LNCaP clone FGC (cell line): ENCODE results near the gene TNNI3K.

Experiments
- DNase-seq: peaks from one replicate; pipeline ENCODE4 v3.0.0-alpha.2; 2011; ENCODE audit warnings: low read depth
- H3K4me3 ChIP-seq: 2 replicates; pipeline ENCODE4 v1.5.1; 2011; ENCODE audit warnings: mild to moderate bottlenecking, low read depth, low read length, control low read depth
- CTCF ChIP-seq: IDR thresholded peaks from 2 replicates; pipeline ENCODE4 v1.5.1; 2012; ENCODE audit warnings: mild to moderate bottlenecking; ENCODE audit not compliant: control insufficient read depth, insufficient read depth; ENCODE audit errors: extremely low read depth

TNNI3K gene

GRCh38 chr1:74508449-74508848 is 273.3 kb downstream of the TNNI3K start:
- H3K4me3 ChIP-seq = no peak overlapping the region
- DNase-seq = no peak
- no peak for TF ChIP-seq CTCF

DNA sequence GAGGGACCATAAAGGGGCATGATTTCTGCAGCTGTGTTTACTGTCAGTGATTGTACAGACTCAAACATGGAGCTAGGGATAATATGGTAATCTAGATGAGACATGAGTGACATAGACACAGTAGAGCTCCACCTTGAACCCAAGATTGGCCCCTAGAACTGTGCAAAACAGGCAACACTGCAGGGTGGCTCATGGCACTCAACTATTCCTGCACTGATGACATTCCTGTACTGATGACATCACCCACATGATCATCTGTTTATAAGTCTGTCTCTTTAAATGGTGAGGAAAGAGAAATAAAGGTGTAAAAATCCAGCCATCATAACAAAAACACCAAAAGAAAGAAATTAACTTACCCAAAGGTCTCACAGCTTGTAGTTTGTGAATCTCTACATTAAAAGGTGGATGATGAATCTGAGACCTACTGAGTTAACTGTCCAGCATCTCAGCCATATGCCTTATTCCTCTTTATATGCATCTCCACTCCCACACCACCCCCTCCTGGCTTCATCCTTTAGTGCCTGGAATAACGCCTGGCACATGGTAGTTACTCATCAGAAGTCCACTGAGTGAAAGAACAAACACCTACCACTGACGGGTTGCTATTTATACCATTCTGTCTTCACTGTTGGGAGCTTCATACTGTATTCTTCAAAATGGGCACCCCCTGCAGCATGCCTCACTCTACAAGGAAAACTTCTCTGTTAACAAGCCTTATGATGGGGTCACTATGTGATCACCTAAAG is 277.2 kb downstream of the TNNI3K start, which contains the start of gene LRRC53:
Gene LRRC53 (minus strand): TSS at position 442 of the 746 bp plus-strand sequence. CDS start 29,262 bp downstream, outside the sequence.
- no peak within 1 kb of the TSS for H3K4me3 ChIP-seq
- TF ChIP-seq CTCF = no peak
- DNase-seq = no peak

GRCh38 chr1:74513411-74514300 is 278.5 kb downstream of the TNNI3K start:
- H3K4me3 ChIP-seq = no peak overlapping the region
- no peak for TF ChIP-seq CTCF
- DNase-seq = no peak

- no peak for TF ChIP-seq CTCF
- DNase-seq = no peak
- H3K4me3 ChIP-seq = no peak overlapping the region
These were observed 282.4 kb downstream of the TNNI3K start for GRCh38 chr1:74517599-74518051.

DNA sequence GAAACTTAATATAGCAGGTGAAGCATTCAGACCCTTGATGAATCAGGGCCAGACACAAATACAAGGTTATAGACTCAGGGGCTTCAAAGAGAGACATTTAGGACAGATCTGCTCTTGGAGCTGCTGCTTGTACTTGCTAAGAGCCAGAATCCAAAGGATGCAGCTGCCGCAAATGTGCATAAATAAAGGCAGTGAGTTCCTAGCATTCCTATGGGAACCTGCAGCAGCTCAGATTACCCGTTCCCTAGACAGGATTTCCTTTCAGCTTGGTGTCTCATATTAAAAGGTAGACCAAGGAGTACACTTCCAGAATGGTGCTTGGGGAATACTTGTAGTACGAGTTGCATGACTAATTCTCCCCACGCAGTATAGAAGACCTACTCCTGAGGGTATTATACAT is 287.0 kb downstream of the TNNI3K start:
- no peak for DNase-seq
- H3K4me3 ChIP-seq = no peak overlapping the region
- TF ChIP-seq CTCF = no peak

- H3K4me3 ChIP-seq = no peak overlapping the region
- no peak for DNase-seq
- TF ChIP-seq CTCF = no peak
These were observed 288.8 kb downstream of the TNNI3K start for GRCh38 chr1:74523873-74524480.
